ENCODE measurements around the gene DENND1A.

DNA sequence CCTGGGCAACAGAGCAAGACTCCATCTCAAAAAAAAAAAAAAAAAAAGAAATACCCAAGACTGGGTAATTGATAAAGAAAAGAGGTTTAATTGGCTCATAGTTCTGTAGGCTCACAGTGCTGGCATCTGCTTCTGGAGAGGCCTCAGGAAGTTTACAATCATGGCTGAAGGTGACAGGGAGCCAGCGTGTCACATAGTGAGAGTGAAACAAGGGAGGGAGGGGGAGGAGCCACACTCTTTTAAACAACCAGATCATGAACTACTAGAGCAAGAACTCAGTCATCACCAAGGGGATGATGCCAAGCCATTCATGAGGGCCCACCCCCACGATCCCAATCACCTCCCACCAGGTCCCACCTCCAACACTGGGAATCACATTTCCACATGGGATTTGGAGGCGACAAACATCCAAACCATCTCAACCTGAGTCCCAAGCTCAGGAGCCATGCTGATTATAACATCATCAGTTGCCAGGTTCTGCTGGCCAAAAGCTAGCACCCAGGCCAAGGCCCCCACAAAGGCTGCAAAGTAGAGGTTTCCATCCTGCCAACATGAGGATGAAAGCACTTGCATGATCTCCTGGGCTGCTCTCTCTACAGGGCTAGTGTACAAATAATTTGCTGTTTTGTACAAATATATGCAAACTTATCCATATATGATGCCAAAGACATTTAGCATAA lies 15.3 kb downstream of the DENND1A start:
- TF ChIP-seq, protein P1, sequence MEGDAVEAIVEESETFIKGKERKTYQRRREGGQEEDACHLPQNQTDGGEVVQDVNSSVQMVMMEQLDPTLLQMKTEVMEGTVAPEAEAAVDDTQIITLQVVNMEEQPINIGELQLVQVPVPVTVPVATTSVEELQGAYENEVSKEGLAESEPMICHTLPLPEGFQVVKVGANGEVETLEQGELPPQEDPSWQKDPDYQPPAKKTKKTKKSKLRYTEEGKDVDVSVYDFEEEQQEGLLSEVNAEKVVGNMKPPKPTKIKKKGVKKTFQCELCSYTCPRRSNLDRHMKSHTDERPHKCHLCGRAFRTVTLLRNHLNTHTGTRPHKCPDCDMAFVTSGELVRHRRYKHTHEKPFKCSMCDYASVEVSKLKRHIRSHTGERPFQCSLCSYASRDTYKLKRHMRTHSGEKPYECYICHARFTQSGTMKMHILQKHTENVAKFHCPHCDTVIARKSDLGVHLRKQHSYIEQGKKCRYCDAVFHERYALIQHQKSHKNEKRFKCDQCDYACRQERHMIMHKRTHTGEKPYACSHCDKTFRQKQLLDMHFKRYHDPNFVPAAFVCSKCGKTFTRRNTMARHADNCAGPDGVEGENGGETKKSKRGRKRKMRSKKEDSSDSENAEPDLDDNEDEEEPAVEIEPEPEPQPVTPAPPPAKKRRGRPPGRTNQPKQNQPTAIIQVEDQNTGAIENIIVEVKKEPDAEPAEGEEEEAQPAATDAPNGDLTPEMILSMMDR (IDR thresholded peaks at IDR 0.05), result no peak
- TF ChIP-seq POLR2AphosphoS5 (IDR thresholded peaks at IDR 0.05) (no peak), EP300 (IDR thresholded peaks at IDR 0.05) (no peak), POLR2A (IDR thresholded peaks at IDR 0.05; ENCODE audit: low read depth) (no peak)
